Hematopoietic multipotent progenitor cell treated with erythropoietin and hydrocortisone succinate and interleukin-3 and kit ligand, for 15 days (in vitro differentiated cells): Measurements from ENCODE around the gene ADCY5.
A peak's percentile ranks its signal among the peaks of the same experiment; 100 is the strongest.

Experiments used
- DNase-seq: peaks from one replicate; pipeline ENCODE4 v3.0.0-alpha.2; 2015; ENCODE audit warnings: low spot score

Gene ADCY5

GRCh38 chr3:123326531-123326930 lies 122.4 kb downstream of the ADCY5 start:
- no peak for DNase-seq

- no peak for DNase-seq
Observed at GRCh38 chr3:123325766-123326256, 123.1 kb downstream of the ADCY5 start.

- DNase-seq, result no peak
Observed at GRCh38 chr3:123324880-123325765, 123.8 kb downstream of the ADCY5 start.

- no peak for DNase-seq
Observed at GRCh38 chr3:123323781-123324180, 125.1 kb downstream of the ADCY5 start.

- DNase-seq, result no peak
Observed at GRCh38 chr3:123322866-123323265, 126.0 kb downstream of the ADCY5 start.

GRCh38 chr3:123321806-123322205 lies 127.1 kb downstream of the ADCY5 start:
- DNase-seq, result no peak

GRCh38 chr3:123320221-123320620 lies 128.7 kb downstream of the ADCY5 start:
- no peak for DNase-seq

- DNase-seq, result no peak
Observed at GRCh38 chr3:123319760-123320159, 129.1 kb downstream of the ADCY5 start.

- peak; percentile 49 for DNase-seq
Observed at GRCh38 chr3:123318374-123318773, 130.5 kb downstream of the ADCY5 start.

- DNase-seq, result no peak
Observed at GRCh38 chr3:123317716-123318115, 131.2 kb downstream of the ADCY5 start.

- no peak for DNase-seq
Observed at GRCh38 chr3:123315271-123315595, 133.7 kb downstream of the ADCY5 start.

- DNase-seq, result no peak
Observed at GRCh38 chr3:123314359-123315270, 134.3 kb downstream of the ADCY5 start.

- DNase-seq, result no peak
Observed at GRCh38 chr3:123313889-123314288, 135.0 kb downstream of the ADCY5 start.

- DNase-seq, result no peak
Observed at GRCh38 chr3:123312331-123313265, 136.3 kb downstream of the ADCY5 start.

GRCh38 chr3:123311201-123311600 lies 137.7 kb downstream of the ADCY5 start:
- DNase-seq, result no peak

- no peak for DNase-seq
Observed at GRCh38 chr3:123310741-123311140, 138.1 kb downstream of the ADCY5 start.

- DNase-seq, result no peak
Observed at GRCh38 chr3:123310186-123310585, 138.7 kb downstream of the ADCY5 start.

- no peak for DNase-seq
Observed at GRCh38 chr3:123307064-123307463, 141.8 kb downstream of the ADCY5 start.

GRCh38 chr3:123305192-123305591 lies 143.7 kb downstream of the ADCY5 start:
- DNase-seq, result no peak

- DNase-seq, result no peak
Observed at GRCh38 chr3:123303976-123304560, 144.8 kb downstream of the ADCY5 start.

GRCh38 chr3:123302961-123303360 lies 145.9 kb downstream of the ADCY5 start:
- DNase-seq, result no peak
